Measurements from ENCODE around the gene ELAPOR1. TPM values are rescaled to one million over a fixed set of nuclear protein-coding genes. Genes with fewer than 3 reads are reported as not detected.

The ELAPOR1 gene
- total and polyA plus RNA-seq, 4 donors: 0.13 to 0.42 (median 0.17) TPM; not detected in 1

DNA sequence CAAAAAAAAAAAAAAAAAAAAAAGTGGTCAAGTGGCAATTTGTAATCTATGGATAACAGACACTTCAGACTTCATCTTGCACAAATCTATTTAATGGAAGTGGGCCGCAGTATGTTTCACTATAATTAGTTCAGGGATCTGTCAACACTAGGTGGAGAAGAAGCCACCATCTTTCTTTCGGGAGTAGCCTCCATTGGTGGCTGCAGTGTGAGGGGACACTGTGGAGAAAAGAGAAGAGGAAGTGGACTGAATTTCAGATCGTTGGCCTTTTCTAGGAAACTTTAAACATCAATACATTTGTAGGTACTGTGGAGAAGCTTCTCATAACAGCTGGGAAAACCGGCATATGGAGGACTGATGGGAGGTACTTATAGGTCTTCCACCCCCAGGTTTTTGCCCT is 8.0 kb upstream of the ELAPOR1 start:
- Histone ChIP-seq H3K27ac (ENCODE audit: low read depth in 1 of 2, low read length in 2 of 2) (no peak overlapping the region), H3K9me3 (ENCODE audit: control insufficient read depth in 4 of 4, low read length in 3 of 4) (no peaks in the 10 kb centered on the region), H3K4me1 (ENCODE audit: control insufficient read depth in 4 of 4, insufficient read depth in 4 of 4, low read length in 3 of 4) (peaks cover 0 to 4% (median under 1%) of the 10 kb centered on the region in 4 donors), H3K27me3 (ENCODE audit: control insufficient read depth in 4 of 4, insufficient read depth in 4 of 4, low read length in 3 of 4) (no peaks in the 10 kb centered on the region), H3K9ac (ENCODE audit: low read depth in 1 of 2, low read length in 2 of 2) (no peak overlapping the region), H3K4me3 (ENCODE audit: low read depth in 1 of 3, low read length in 3 of 3) (no peak overlapping the region), H3K36me3 (ENCODE audit: control insufficient read depth in 4 of 4, insufficient read depth in 3 of 4, low read depth in 1 of 4, low read length in 3 of 4) (no peaks in the 10 kb centered on the region)
- WGBS: 80% methylated on average over 4 of the region's 4 CpGs
- TF ChIP-seq TAF1 (conservative IDR thresholded peaks at IDR 0.05) (no peak), EGR1 (IDR thresholded peaks at IDR 0.05; ENCODE audit: low read depth in 2 of 2) (no peak), FOXA2 (IDR thresholded peaks at IDR 0.05) (no peak), GABPA (IDR thresholded peaks at IDR 0.05 in 1 of 2, conservative IDR thresholded peaks at IDR 0.05 in 1 of 2) (no peak), HNF4G (IDR thresholded peaks at IDR 0.05) (no peak), NR2F2 (IDR thresholded peaks at IDR 0.05) (no peak), FOXA1 (IDR thresholded peaks at IDR 0.05) (no peak), RAD21 (IDR thresholded peaks at IDR 0.05) (no peak), YY1 (IDR thresholded peaks at IDR 0.05) (no peak)
- TF ChIP-seq, protein P1, sequence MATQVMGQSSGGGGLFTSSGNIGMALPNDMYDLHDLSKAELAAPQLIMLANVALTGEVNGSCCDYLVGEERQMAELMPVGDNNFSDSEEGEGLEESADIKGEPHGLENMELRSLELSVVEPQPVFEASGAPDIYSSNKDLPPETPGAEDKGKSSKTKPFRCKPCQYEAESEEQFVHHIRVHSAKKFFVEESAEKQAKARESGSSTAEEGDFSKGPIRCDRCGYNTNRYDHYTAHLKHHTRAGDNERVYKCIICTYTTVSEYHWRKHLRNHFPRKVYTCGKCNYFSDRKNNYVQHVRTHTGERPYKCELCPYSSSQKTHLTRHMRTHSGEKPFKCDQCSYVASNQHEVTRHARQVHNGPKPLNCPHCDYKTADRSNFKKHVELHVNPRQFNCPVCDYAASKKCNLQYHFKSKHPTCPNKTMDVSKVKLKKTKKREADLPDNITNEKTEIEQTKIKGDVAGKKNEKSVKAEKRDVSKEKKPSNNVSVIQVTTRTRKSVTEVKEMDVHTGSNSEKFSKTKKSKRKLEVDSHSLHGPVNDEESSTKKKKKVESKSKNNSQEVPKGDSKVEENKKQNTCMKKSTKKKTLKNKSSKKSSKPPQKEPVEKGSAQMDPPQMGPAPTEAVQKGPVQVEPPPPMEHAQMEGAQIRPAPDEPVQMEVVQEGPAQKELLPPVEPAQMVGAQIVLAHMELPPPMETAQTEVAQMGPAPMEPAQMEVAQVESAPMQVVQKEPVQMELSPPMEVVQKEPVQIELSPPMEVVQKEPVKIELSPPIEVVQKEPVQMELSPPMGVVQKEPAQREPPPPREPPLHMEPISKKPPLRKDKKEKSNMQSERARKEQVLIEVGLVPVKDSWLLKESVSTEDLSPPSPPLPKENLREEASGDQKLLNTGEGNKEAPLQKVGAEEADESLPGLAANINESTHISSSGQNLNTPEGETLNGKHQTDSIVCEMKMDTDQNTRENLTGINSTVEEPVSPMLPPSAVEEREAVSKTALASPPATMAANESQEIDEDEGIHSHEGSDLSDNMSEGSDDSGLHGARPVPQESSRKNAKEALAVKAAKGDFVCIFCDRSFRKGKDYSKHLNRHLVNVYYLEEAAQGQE (IDR thresholded peaks at IDR 0.05): no peak
- TF ChIP-seq, protein P2, sequence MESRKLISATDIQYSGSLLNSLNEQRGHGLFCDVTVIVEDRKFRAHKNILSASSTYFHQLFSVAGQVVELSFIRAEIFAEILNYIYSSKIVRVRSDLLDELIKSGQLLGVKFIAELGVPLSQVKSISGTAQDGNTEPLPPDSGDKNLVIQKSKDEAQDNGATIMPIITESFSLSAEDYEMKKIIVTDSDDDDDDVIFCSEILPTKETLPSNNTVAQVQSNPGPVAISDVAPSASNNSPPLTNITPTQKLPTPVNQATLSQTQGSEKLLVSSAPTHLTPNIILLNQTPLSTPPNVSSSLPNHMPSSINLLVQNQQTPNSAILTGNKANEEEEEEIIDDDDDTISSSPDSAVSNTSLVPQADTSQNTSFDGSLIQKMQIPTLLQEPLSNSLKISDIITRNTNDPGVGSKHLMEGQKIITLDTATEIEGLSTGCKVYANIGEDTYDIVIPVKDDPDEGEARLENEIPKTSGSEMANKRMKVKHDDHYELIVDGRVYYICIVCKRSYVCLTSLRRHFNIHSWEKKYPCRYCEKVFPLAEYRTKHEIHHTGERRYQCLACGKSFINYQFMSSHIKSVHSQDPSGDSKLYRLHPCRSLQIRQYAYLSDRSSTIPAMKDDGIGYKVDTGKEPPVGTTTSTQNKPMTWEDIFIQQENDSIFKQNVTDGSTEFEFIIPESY (IDR thresholded peaks at IDR 0.05): no peak
- TF ChIP-seq, protein P3, sequence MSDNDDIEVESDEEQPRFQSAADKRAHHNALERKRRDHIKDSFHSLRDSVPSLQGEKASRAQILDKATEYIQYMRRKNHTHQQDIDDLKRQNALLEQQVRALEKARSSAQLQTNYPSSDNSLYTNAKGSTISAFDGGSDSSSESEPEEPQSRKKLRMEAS (IDR thresholded peaks at IDR 0.05): no peak
- no peak for DNase-seq (ENCODE audit: low spot score)

DNA sequence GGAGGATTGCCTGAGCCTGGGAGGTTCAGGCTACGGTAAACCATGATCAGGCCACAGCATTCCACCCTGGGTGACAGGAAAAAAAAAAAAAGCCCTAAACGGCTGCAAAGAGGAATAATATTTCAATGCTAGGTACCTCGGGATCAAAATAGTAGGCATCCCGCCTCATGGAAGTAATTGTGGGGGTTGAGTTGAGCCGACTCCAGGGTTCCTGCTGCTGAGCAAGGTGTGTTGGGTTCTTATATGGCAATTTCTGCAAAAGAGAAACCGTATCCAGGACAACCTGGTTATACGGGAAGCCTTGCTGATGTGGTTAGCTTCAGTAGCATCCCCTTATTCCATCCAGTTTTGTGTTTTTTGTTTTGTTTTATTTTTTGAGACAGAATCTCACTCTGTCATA is 6.1 kb upstream of the ELAPOR1 start:
- Histone ChIP-seq H3K27me3 (ENCODE audit: control insufficient read depth in 4 of 4, insufficient read depth in 4 of 4, low read length in 3 of 4) (no peaks in the 10 kb centered on the region), H3K9ac (ENCODE audit: low read depth in 1 of 2, low read length in 2 of 2) (no peak overlapping the region), H3K4me3 (ENCODE audit: low read depth in 1 of 3, low read length in 3 of 3) (no peak overlapping the region), H3K36me3 (ENCODE audit: control insufficient read depth in 4 of 4, insufficient read depth in 3 of 4, low read depth in 1 of 4, low read length in 3 of 4) (no peaks in the 10 kb centered on the region), H3K9me3 (ENCODE audit: control insufficient read depth in 4 of 4, low read length in 3 of 4) (no peaks in the 10 kb centered on the region), H3K4me1 (ENCODE audit: control insufficient read depth in 4 of 4, insufficient read depth in 4 of 4, low read length in 3 of 4) (peaks cover 0 to 11% (median 5%) of the 10 kb centered on the region in 4 donors), H3K27ac (ENCODE audit: low read depth in 1 of 2, low read length in 2 of 2) (no peak overlapping the region)
- DNase-seq (ENCODE audit: low spot score): no peak
- 89% methylated on average over 7 of the region's 7 CpGs for WGBS
- TF ChIP-seq JUND (IDR thresholded peaks at IDR 0.05): no peak
- TF ChIP-seq, protein P4, sequence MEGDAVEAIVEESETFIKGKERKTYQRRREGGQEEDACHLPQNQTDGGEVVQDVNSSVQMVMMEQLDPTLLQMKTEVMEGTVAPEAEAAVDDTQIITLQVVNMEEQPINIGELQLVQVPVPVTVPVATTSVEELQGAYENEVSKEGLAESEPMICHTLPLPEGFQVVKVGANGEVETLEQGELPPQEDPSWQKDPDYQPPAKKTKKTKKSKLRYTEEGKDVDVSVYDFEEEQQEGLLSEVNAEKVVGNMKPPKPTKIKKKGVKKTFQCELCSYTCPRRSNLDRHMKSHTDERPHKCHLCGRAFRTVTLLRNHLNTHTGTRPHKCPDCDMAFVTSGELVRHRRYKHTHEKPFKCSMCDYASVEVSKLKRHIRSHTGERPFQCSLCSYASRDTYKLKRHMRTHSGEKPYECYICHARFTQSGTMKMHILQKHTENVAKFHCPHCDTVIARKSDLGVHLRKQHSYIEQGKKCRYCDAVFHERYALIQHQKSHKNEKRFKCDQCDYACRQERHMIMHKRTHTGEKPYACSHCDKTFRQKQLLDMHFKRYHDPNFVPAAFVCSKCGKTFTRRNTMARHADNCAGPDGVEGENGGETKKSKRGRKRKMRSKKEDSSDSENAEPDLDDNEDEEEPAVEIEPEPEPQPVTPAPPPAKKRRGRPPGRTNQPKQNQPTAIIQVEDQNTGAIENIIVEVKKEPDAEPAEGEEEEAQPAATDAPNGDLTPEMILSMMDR (IDR thresholded peaks at IDR 0.05; ENCODE audit: low read depth, low read length, missing input control): no peak
- TF ChIP-seq YY1 (IDR thresholded peaks at IDR 0.05): no peak
- no peak for TF ChIP-seq TAF1 (conservative IDR thresholded peaks at IDR 0.05)
- no peak for TF ChIP-seq GABPA (IDR thresholded peaks at IDR 0.05 in 1 of 2, conservative IDR thresholded peaks at IDR 0.05 in 1 of 2)
- no peak for TF ChIP-seq RAD21 (IDR thresholded peaks at IDR 0.05)
- TF ChIP-seq, protein P5, sequence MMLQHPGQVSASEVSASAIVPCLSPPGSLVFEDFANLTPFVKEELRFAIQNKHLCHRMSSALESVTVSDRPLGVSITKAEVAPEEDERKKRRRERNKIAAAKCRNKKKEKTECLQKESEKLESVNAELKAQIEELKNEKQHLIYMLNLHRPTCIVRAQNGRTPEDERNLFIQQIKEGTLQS (IDR thresholded peaks at IDR 0.05): no peak
- TF ChIP-seq NR2F2 (IDR thresholded peaks at IDR 0.05): no peak
- TF ChIP-seq HNF4A (conservative IDR thresholded peaks at IDR 0.05): no peak
- TF ChIP-seq, protein P1 (IDR thresholded peaks at IDR 0.05): no peak
- TF ChIP-seq, protein P2 (IDR thresholded peaks at IDR 0.05): no peak
- no peak for TF ChIP-seq HNF4G (IDR thresholded peaks at IDR 0.05)

Data from liver (tissue), 9 donors.